Skeletal muscle tissue (tissue), 4 donors: ENCODE measurements around the gene PLD3. TPM values are rescaled to one million over a fixed set of nuclear protein-coding genes. Genes with fewer than 3 reads are reported as not detected.

ENCODE experiments used
- H3K27ac ChIP-seq: one replicate; pipeline ENCODE4 v1.7.0; 2013; ENCODE audit warnings: mild to moderate bottlenecking, low read depth, low read length, inconsistent platforms
- H3K27me3 ChIP-seq, 3 donors: one replicate each; pipeline ENCODE4 v1.7.0; 2013; ENCODE audit warnings: low read length in 3 of 3; ENCODE audit not compliant: control insufficient read depth in 3 of 3, insufficient read depth in 3 of 3
- H3K36me3 ChIP-seq, 3 donors: one replicate each; pipeline ENCODE4 v1.7.0; 2013; ENCODE audit warnings: low read length in 3 of 3; ENCODE audit not compliant: control insufficient read depth in 3 of 3, insufficient read depth in 3 of 3
- H3K4me1 ChIP-seq, 3 donors: one replicate each; pipeline ENCODE4 v1.7.0; 2013; ENCODE audit warnings: low read length in 3 of 3, mild to moderate bottlenecking in 3 of 3; ENCODE audit not compliant: control insufficient read depth in 3 of 3, insufficient read depth in 3 of 3
- H3K4me3 ChIP-seq, 3 donors: one replicate each; pipeline ENCODE4 v1.7.0; 2013; ENCODE audit warnings: low read length in 3 of 3
- H3K9ac ChIP-seq, 3 donors: one replicate each; pipeline ENCODE4 v1.7.0; 2013; ENCODE audit warnings: low read length in 3 of 3, mild to moderate bottlenecking in 3 of 3, moderate library complexity in 2 of 3, low read depth in 1 of 3
- H3K9me3 ChIP-seq, 3 donors: one replicate each; pipeline ENCODE4 v1.7.0; 2013; ENCODE audit warnings: low read length in 3 of 3; ENCODE audit not compliant: control insufficient read depth in 3 of 3
- total RNA-seq: library from RNA; depleted of rRNA; stranded (reverse); fragments of >200 nt; gene quantifications from one replicate; pipeline ENCODE4 v1.2.3, GENCODE V29; 2014
- donor health status: Osteomylitis.

Gene PLD3
- total RNA-seq, 1 donor from 2014 or later: 120 TPM

DNA sequence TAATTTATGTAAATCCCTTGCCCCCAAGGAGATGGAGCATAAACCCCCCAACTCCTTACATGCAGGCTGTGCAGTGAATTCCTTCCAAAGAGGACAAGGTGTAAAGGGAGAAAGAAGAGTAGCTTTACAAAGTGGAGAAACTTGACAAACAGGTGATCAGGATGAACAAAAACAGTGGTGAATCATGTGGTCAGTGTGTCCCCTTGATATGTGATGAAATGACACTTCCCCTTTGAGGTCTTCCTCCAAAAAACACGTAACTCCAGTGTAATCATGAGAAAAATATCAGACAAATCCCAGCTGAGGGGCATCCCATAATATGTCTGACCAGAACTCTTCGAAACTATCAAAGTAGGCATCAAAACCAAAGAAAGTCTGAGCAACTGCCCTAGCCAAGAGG is 33.8 kb upstream of the PLD3 start:
- peaks cover 0 to 2% (median 2%) of the 10 kb centered on the region in 3 donors for H3K4me1 ChIP-seq
- no peak overlapping the region for H3K9ac ChIP-seq

DNA sequence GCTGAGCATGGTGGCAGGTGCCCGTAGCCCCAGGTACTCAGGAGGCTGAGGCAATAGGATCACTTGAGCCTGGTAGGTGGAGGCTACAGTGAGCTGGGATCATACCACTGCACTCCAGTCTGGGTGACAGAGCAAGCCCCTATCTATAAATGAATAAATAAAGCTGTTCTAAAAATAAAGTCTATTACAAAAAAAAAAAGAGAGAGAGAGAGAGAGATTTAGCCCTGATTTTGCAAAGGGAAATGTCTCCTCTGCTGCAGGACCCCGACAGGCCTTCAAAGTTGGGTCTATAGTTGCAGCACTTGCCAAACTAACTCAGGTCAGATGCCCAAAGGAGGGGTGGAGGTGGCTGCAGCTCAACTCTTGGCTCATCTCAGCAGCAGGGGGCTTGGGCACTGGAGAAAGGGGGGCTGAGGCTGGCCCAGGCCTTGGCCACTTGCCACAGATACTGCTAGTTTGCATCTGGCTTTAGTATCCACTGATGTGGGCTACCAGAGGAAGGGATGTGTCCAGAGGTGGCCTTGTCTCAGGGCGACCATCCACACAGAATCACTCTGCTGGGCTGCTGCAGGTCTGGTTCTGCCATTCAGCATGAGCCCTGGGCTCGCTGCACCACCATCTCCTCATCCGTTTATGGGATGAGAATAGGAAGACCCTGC is 32.6 kb upstream of the PLD3 start:
- H3K36me3 ChIP-seq: peaks cover 8 to 12% (median 11%) of the 10 kb centered on the region in 3 donors
- H3K4me3 ChIP-seq: no peak overlapping the region
- peaks cover 0 to 2% (median 0%) of the 10 kb centered on the region in 3 donors for H3K4me1 ChIP-seq
- no peak overlapping the region for H3K9ac ChIP-seq
- no peaks in the 10 kb centered on the region for H3K27me3 ChIP-seq
- no peaks in the 10 kb centered on the region for H3K9me3 ChIP-seq
- no peak overlapping the region for H3K27ac ChIP-seq

More for the DNA sequence above, 33.8 kb upstream of the PLD3 start:
- Histone ChIP-seq H3K27me3 (no peaks in the 10 kb centered on the region), H3K36me3 (no peaks in the 10 kb centered on the region), H3K9me3 (no peaks in the 10 kb centered on the region), H3K4me3 (no peak overlapping the region), H3K27ac (no peak overlapping the region)

DNA sequence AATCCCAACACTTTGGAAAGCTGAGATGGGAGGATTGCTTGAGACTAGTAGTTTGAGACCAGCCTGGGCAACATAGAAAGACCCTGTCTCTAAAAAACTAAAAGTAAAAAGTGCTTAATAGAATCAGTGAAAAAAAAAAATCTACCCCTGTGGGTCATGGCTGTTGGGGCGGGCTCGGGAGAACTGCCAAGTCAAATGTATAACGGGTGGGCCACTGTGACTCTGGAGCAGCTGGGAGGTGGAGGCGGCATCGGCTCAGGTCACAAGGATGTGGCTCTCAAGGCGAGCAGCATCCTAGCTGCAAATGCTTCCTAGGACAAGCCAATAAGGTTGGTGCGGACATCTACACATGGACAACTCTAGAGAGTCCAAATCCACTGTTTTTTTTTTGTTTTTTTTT is 31.2 kb upstream of the PLD3 start:
- H3K4me1 ChIP-seq: peaks cover 0 to 2% (median 0%) of the 10 kb centered on the region in 3 donors
- no peak overlapping the region for H3K27ac ChIP-seq
- H3K36me3 ChIP-seq: peaks cover 21 to 26% (median 25%) of the 10 kb centered on the region in 3 donors
- H3K9me3 ChIP-seq: no peaks in the 10 kb centered on the region
- H3K27me3 ChIP-seq: no peaks in the 10 kb centered on the region
- no peak overlapping the region for H3K9ac ChIP-seq
- no peak overlapping the region for H3K4me3 ChIP-seq

DNA sequence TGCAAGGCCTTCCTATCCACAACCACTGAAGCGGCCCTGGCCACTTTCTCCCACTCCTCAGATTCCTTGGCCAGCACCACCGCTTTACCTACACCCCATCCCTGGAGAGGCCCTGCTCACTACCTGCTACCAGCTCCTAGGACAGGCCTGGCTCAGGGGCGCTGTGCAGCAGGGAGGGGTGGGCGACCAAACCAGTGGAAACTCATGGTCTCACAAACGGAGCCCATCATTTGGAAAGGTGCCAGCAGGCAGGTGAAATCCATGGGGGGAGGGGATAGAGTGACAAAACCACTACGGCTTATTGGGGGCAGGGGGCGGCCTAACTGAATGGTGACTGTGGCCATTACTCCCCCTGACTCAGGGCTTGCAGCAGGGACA is 27.9 kb upstream of the PLD3 start:
- no peaks in the 10 kb centered on the region for H3K27me3 ChIP-seq
- no peaks in the 10 kb centered on the region for H3K9me3 ChIP-seq
- no peak overlapping the region for H3K27ac ChIP-seq
- peaks cover 0 to 2% (median 0%) of the 10 kb centered on the region in 3 donors for H3K4me1 ChIP-seq
- H3K9ac ChIP-seq: no peak overlapping the region
- H3K36me3 ChIP-seq: peaks cover 51 to 55% (median 53%) of the 10 kb centered on the region in 3 donors
- H3K4me3 ChIP-seq: no peak overlapping the region

DNA sequence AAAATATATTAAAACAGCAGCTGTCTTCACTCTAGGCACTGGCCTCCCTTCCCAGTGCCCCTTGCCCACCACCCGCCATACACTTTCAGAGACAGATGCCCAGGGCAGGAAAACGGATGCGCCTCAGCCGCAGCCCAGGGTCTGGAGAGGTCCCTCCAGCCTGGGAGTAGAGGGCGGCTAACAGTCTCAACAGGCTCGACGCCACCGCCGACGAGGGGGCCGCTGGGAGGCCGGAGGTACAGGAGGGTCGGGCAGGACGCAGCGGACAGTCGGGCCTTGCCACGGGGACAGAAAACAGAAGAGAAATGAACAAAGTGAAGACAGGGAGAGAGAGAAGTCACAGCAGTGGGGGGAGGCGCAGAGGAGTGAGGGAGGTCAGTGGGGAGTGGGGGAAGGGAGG is 27.4 kb upstream of the PLD3 start:
- Histone ChIP-seq H3K4me1 (peaks cover 0 to 2% (median 0%) of the 10 kb centered on the region in 3 donors), H3K36me3 (peaks cover 56 to 60% (median 58%) of the 10 kb centered on the region in 3 donors), H3K4me3 (no peak overlapping the region), H3K9ac (no peak overlapping the region), H3K9me3 (no peaks in the 10 kb centered on the region), H3K27me3 (no peaks in the 10 kb centered on the region), H3K27ac (no peak overlapping the region)

DNA sequence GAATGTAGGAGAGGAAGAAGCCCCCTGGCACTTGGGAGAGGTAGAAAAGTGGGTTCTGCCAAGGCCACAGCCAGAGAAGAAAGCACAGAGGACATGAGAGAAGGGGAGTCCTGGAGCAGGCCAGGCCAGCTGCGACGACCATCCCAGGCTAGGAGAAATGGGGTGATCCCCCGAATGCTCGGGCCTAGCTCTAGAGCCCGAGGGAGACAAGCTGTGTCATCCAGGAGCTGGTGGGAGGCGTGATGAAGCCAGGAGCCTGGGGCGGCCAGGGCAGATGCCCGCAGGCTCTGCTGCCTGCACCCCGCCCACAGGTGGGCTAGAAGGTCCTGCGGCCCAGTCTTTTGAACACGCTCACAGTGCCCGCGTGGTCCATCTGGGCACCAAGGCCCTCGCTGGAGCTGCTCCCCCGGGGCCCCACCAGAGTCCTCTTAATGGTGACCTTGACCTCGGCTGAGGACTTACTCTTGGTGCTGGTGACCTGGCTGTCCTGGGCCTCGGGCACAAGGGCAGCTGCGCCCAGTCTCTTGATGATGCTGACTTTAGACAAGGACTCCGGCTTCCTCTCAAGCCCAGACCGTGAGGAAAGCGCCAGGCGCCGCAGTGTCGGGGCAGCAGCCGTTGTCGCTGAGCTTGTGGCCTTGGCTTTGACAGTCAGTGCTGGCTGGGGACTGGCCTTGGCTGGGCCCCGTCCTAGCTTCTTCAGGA is 26.8 kb upstream of the PLD3 start:
- no peaks in the 10 kb centered on the region for H3K4me1 ChIP-seq
- H3K9ac ChIP-seq: no peak overlapping the region
- no peaks in the 10 kb centered on the region for H3K9me3 ChIP-seq
- no peaks in the 10 kb centered on the region for H3K27me3 ChIP-seq
- H3K27ac ChIP-seq: no peak overlapping the region
- peaks cover 62 to 66% (median 64%) of the 10 kb centered on the region in 3 donors for H3K36me3 ChIP-seq
- H3K4me3 ChIP-seq: no peak overlapping the region

DNA sequence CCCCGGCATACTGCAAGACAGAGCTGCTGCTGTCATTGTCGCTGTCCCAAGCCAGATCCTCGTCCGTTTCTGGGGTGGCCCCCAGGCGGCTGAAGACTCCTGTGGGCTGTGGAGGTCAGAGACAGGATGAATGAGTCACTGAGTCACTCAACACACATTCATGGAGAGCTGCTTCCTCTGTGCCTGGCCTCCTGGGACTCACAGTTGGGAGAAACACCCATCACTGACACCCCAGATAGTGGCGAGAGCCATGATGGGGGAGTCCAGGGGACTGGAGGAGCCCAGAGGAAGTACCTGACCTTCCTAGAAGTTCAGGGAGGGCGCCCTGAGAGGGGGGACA is 26.3 kb upstream of the PLD3 start:
- Histone ChIP-seq H3K36me3 (peaks cover 64 to 69% (median 65%) of the 10 kb centered on the region in 3 donors), H3K27me3 (no peaks in the 10 kb centered on the region), H3K27ac (no peak overlapping the region), H3K4me1 (no peaks in the 10 kb centered on the region), H3K9ac (no peak overlapping the region), H3K9me3 (no peaks in the 10 kb centered on the region), H3K4me3 (no peak overlapping the region)

DNA sequence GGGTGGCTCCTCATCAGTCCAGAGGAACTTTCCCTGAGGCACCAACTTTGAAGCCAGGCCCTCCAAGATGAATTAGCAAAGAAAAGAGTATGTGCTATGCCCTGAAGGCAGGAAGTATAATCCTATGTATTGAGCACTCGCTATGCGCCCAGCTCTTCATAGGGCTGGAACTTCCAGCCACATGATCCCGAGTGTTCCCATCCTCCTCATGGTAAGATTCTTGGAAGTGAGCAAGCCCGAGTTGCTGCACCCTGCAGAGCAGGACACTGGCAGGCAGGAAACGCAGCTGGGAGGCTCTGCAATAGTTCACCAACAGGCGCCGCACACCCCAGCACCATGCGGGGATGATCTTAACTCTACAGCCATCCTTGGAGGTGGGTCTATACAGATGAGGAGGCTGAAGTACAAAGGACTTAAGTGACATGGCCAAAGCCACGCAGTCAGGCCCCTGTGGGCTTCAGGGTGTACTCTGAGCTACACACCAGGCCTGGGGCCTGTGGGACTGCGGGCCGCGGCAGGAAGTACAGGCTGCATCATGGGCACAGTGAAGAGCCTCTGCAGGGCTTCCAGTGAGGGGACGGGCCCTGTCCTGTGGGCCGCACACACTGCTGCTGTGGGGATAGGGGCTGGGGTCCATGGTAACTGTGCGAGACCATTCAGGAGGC is 25.4 kb upstream of the PLD3 start:
- H3K9ac ChIP-seq: no peak overlapping the region
- no peaks in the 10 kb centered on the region for H3K9me3 ChIP-seq
- no peaks in the 10 kb centered on the region for H3K4me1 ChIP-seq
- H3K27me3 ChIP-seq: no peaks in the 10 kb centered on the region
- no peak overlapping the region for H3K27ac ChIP-seq
- no peak overlapping the region for H3K4me3 ChIP-seq
- peaks cover 72 to 78% (median 73%) of the 10 kb centered on the region in 3 donors for H3K36me3 ChIP-seq

DNA sequence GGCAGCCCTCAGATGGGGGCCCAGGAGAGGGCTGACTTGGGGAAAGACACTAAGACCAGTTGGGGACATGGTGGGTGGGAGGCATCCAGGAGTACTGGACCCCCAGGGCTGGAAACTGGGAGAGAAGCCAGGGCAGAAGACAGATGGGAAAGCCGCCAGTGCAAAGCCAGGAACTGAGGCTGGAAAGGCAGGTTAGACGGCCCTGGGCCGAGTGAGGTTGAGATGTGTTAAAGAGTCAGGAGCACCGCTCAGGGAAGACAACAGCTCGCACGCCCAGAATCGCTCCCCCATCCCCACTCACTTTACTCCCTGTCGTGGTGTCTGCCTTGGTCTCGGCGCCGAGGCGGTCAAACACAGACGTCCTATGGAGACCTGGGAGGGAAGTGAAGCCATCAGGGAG is 24.8 kb upstream of the PLD3 start:
- no peaks in the 10 kb centered on the region for H3K27me3 ChIP-seq
- no peaks in the 10 kb centered on the region for H3K4me1 ChIP-seq
- H3K9ac ChIP-seq: no peak overlapping the region
- no peak overlapping the region for H3K4me3 ChIP-seq
- no peak overlapping the region for H3K27ac ChIP-seq
- no peaks in the 10 kb centered on the region for H3K9me3 ChIP-seq
- peaks cover 79 to 84% (median 79%) of the 10 kb centered on the region in 3 donors for H3K36me3 ChIP-seq

DNA sequence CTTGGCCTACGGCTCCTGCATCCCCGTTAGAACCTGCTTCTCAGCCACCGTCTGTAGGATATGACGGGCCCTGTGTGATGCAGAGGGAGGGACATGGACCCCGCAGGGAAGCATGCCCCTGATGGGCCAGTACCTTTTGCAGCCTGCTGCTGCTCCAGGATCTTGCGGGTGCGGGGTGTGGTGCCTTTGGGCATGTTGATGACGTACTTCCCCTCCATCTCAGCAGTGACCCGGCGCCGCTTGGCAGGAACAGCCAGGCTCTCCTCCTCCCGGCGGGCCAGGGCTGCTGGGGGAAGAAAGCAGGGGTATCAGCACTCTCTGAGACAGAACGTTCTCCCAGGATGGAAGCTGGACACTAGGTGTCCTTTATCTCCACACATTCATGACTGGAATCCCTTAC is 22.3 kb upstream of the PLD3 start:
- H3K9me3 ChIP-seq: no peaks in the 10 kb centered on the region
- no peaks in the 10 kb centered on the region for H3K27me3 ChIP-seq
- no peaks in the 10 kb centered on the region for H3K4me1 ChIP-seq
- no peak overlapping the region for H3K9ac ChIP-seq
- peaks cover 74 to 89% (median 88%) of the 10 kb centered on the region in 3 donors for H3K36me3 ChIP-seq
- no peak overlapping the region for H3K27ac ChIP-seq
- no peak overlapping the region for H3K4me3 ChIP-seq
